Fibroblast of lung (primary cell): ENCODE measurements around the gene LRP5.
"Not testable (repeated sequence)": the region's sequence is repeated elsewhere in the genome, so short reads cannot be mapped to it uniquely, and the experiment has no call there.

Experiments used
- CTCF ChIP-seq, 2 donors: IDR thresholded peaks in 1 of 2; conservative IDR thresholded peaks in 1 of 2; 1 replicate in 1 of 2; 2 replicates in 1 of 2; pipeline ENCODE4 v1.5.1; 2011 to 2012; ENCODE audit warnings: low read length in 2 of 2, control low read depth in 1 of 2, inconsistent platforms in 1 of 2, low read depth in 1 of 2, mild to moderate bottlenecking in 1 of 2
- EZH2 ChIP-seq: IDR thresholded peaks from 2 replicates; pipeline ENCODE4 v1.5.1; 2012; ENCODE audit warnings: low read length, control low read depth, mild to moderate bottlenecking; ENCODE audit errors: missing control alignments

GRCh38 chr11:68434159-68434558 is 121.8 kb downstream of the LRP5 start:
- not testable (repeated sequence) for TF ChIP-seq CTCF (conservative IDR thresholded peaks at IDR 0.05 in 1 of 2, IDR thresholded peaks at IDR 0.05 in 1 of 2; ENCODE audit: low read depth in 1 of 2, low read length in 2 of 2); EZH2
